Transverse colon (tissue), 4 donors: ENCODE data around the gene MYO18B.

Source experiments
- POLR2AphosphoS5 ChIP-seq, 3 donors: sonication (generic); formaldehyde crosslinking; IDR thresholded peaks; one replicate each; pipeline ENCODE4 v1.6.1; 2016; ENCODE audit warnings: antibody characterized with exemption in 3 of 3
- TF ChIP-seq, protein P1 (sequence below), 5 experiments: fragments of 200-600 bp in 3 of 5; fragments of 450-650 bp in 2 of 5; sonication (generic) in 3 of 5; IDR thresholded peaks; 1 replicate in 2 of 5; 2 replicates in 3 of 5; pipeline ENCODE4 v1.5.1; 2016 to 2017; ENCODE audit warnings: antibody characterized with exemption in 5 of 5, inconsistent platforms in 3 of 5, mild to moderate bottlenecking in 2 of 5, moderate library complexity in 1 of 5

DNA sequence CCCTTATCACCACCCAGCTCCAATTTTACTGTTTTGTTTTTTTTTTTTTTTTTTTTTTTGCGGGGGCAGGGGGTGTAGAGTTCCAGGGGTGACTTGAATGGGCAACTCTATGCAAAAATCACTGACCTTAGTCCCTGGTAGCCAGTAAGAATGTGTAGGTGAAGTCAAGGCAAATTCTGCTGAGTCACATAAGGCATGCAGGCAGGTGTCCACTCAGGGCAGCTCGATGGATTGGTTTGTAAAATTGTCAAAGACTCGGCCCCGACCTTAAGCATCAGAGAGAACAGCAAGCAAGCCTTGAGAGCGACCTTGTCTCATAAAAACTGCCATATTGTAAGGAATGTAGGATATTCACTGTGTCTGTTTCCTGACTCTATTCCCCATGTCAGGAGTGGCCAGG is 275.9 kb downstream of the MYO18B start:
- TF ChIP-seq POLR2AphosphoS5 (IDR thresholded peaks at IDR 0.05) = no peak
- TF ChIP-seq, protein P1, sequence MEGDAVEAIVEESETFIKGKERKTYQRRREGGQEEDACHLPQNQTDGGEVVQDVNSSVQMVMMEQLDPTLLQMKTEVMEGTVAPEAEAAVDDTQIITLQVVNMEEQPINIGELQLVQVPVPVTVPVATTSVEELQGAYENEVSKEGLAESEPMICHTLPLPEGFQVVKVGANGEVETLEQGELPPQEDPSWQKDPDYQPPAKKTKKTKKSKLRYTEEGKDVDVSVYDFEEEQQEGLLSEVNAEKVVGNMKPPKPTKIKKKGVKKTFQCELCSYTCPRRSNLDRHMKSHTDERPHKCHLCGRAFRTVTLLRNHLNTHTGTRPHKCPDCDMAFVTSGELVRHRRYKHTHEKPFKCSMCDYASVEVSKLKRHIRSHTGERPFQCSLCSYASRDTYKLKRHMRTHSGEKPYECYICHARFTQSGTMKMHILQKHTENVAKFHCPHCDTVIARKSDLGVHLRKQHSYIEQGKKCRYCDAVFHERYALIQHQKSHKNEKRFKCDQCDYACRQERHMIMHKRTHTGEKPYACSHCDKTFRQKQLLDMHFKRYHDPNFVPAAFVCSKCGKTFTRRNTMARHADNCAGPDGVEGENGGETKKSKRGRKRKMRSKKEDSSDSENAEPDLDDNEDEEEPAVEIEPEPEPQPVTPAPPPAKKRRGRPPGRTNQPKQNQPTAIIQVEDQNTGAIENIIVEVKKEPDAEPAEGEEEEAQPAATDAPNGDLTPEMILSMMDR (IDR thresholded peaks at IDR 0.05) = no peak
